Panc1 (cell line): Measurements from ENCODE around the gene GRK6. TPM values are rescaled to one million over a fixed set of nuclear protein-coding genes. Genes with fewer than 3 reads are reported as not detected.

ENCODE experiments used
- ATAC-seq: fragments of 200-7000 bp; cut with Tn5 transposase; 2 replicates; pipeline ENCODE4 v1.9.1; 2020; ENCODE audit warnings: mild to moderate bottlenecking, moderate library complexity
- BruUV-seq: library from RNA; stranded (reverse); fragments of 400-500 nt; replicated peaks from 2 replicates; lab custom pipeline; 2021; lab: Mats Ljungman, UMichigan
- CTCF ChIA-PET: fragments of 300-600 bp; sonication (Branson Sonifier 250); formaldehyde crosslinking; loops from one replicate; lab custom pipeline; 2022; ENCODE audit warnings: antibody characterized with exemption; lab: Charles Lee
- POLR2A ChIA-PET: fragments of 300-600 bp; sonication (Branson Sonifier 250); formaldehyde crosslinking; loops from one replicate; lab custom pipeline; 2022; ENCODE audit warnings: antibody characterized with exemption; lab: Charles Lee
- DNase-seq: peaks from one replicate; pipeline ENCODE4 v3.0.0-alpha.2; 2010; ENCODE audit warnings: low read depth, low spot score
- H3K27ac ChIP-seq: 2 replicates; pipeline ENCODE4 v1.5.1; 2011; ENCODE audit warnings: mild to moderate bottlenecking, low read length, inconsistent platforms
- H3K27me3 ChIP-seq: fragments of 200-500 bp; sonication (Bioruptor generic); 2 replicates; pipeline ENCODE4 v1.6.0; 2014; ENCODE audit warnings: low read length, inconsistent platforms; ENCODE audit not compliant: control insufficient read depth, insufficient read depth
- H3K36me3 ChIP-seq: fragments of 200-500 bp; sonication (Bioruptor generic); 2 replicates; pipeline ENCODE4 v1.5.1; 2014; ENCODE audit warnings: inconsistent platforms, mild to moderate bottlenecking, low read length, moderate library complexity; ENCODE audit not compliant: control insufficient read depth, insufficient read depth
- H3K4me1 ChIP-seq: 2 replicates; pipeline ENCODE4 v1.5.1; 2011; ENCODE audit warnings: inconsistent platforms, mild to moderate bottlenecking, low read length, moderate library complexity; ENCODE audit not compliant: control insufficient read depth, insufficient read depth
- H3K4me3 ChIP-seq, 2 experiments: 2 replicates each; pipeline ENCODE4 v1.5.1; 2011 to 2012; ENCODE audit warnings: low read depth in 2 of 2, low read length in 2 of 2, mild to moderate bottlenecking in 2 of 2, inconsistent platforms in 1 of 2, moderate library complexity in 1 of 2
- H3K9me3 ChIP-seq: fragments of 200-500 bp; sonication (Bioruptor generic); 2 replicates; pipeline ENCODE4 v1.5.1; 2014; ENCODE audit warnings: low read depth, mild to moderate bottlenecking, inconsistent platforms, low read length, moderate library complexity; ENCODE audit not compliant: control insufficient read depth, insufficient read depth
- CTCF ChIP-seq: fragments of 450-650 bp; IDR thresholded peaks from 2 replicates; pipeline ENCODE4 v1.5.1; 2017; ENCODE audit warnings: mild to moderate bottlenecking
- POLR2AphosphoS5 ChIP-seq: IDR thresholded peaks from 2 replicates; pipeline ENCODE4 v1.6.1; 2012; ENCODE audit warnings: mild to moderate bottlenecking, low read depth, low read length, moderate library complexity
- SIN3A ChIP-seq: IDR thresholded peaks from 2 replicates; pipeline ENCODE4 v1.6.1; 2012; ENCODE audit warnings: low read depth, mild to moderate bottlenecking, low read length, moderate library complexity, borderline replicate concordance; ENCODE audit not compliant: insufficient read depth
- TCF7L2 ChIP-seq: IDR thresholded peaks from 2 replicates; pipeline ENCODE4 v1.6.1; 2011; ENCODE audit warnings: mild to moderate bottlenecking, low read depth, low read length, inconsistent platforms
- in situ Hi-C: cut with HindIII; loops from 2 replicates; pipeline ENCODE4 v1.10.0; 2016; ENCODE audit warnings: low sequenced_read_pairs, low pct_unique_long_range_greater_than_20kb
- intact Hi-C: fragments of 100-400 bp; cut with micrococcal nuclease; formaldehyde crosslinking; loops from one replicate; pipeline ENCODE4 v1.10.0; 2022; ENCODE audit not compliant: unreplicated experiment
- total RNA-seq: library from RNA; stranded (reverse); gene quantifications from one replicate; pipeline ENCODE4 v1.2.1, GENCODE V29; 2021; ENCODE audit not compliant: unreplicated experiment
- TF ChIP-seq, protein P1 (sequence below), 2 experiments: IDR thresholded peaks; 2 replicates each; pipeline ENCODE4 v1.6.1; 2011 to 2012; ENCODE audit warnings: low read depth in 2 of 2, control low read depth in 1 of 2, low read length in 1 of 2, mild to moderate bottlenecking in 1 of 2, moderate library complexity in 1 of 2; ENCODE audit not compliant: insufficient read depth in 1 of 2

GRK6 gene
- total RNA-seq, 1 experiment from 2014 or later = 56.1 TPM

GRCh38 chr5:177437623-177438022, 11.1 kb downstream of the GRK6 start:
- H3K27me3 ChIP-seq = no peaks in the 10 kb centered on the region
- DNase-seq (no peak), ATAC-seq (no peak)
- no peak overlapping the region for H3K4me3 ChIP-seq
- TF ChIP-seq POLR2AphosphoS5 (no peak), CTCF (no peak), SIN3A (no peak), TCF7L2 (no peak)
- TF ChIP-seq, protein P1, sequence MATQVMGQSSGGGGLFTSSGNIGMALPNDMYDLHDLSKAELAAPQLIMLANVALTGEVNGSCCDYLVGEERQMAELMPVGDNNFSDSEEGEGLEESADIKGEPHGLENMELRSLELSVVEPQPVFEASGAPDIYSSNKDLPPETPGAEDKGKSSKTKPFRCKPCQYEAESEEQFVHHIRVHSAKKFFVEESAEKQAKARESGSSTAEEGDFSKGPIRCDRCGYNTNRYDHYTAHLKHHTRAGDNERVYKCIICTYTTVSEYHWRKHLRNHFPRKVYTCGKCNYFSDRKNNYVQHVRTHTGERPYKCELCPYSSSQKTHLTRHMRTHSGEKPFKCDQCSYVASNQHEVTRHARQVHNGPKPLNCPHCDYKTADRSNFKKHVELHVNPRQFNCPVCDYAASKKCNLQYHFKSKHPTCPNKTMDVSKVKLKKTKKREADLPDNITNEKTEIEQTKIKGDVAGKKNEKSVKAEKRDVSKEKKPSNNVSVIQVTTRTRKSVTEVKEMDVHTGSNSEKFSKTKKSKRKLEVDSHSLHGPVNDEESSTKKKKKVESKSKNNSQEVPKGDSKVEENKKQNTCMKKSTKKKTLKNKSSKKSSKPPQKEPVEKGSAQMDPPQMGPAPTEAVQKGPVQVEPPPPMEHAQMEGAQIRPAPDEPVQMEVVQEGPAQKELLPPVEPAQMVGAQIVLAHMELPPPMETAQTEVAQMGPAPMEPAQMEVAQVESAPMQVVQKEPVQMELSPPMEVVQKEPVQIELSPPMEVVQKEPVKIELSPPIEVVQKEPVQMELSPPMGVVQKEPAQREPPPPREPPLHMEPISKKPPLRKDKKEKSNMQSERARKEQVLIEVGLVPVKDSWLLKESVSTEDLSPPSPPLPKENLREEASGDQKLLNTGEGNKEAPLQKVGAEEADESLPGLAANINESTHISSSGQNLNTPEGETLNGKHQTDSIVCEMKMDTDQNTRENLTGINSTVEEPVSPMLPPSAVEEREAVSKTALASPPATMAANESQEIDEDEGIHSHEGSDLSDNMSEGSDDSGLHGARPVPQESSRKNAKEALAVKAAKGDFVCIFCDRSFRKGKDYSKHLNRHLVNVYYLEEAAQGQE (IDR thresholded peaks at IDR 0.05; ENCODE audit: insufficient read depth in 1 of 2, low read depth in 2 of 2, low read length in 1 of 2) = no peak
- no TSS peak for BruUV-seq
- H3K9me3 ChIP-seq = no peaks in the 10 kb centered on the region
- no peaks in the 10 kb centered on the region for H3K4me1 ChIP-seq
- POLR2A ChIA-PET = no interaction called here
- intact Hi-C loops (no loop called here), in situ Hi-C loops (no loop called here)
- H3K27ac ChIP-seq = no peak overlapping the region
- no peaks in the 10 kb centered on the region for H3K36me3 ChIP-seq
- CTCF ChIA-PET = no interaction called here

- Histone ChIP-seq H3K36me3 (no peaks in the 10 kb centered on the region), H3K27ac (no peak overlapping the region), H3K27me3 (no peaks in the 10 kb centered on the region), H3K4me1 (no peaks in the 10 kb centered on the region), H3K9me3 (no peaks in the 10 kb centered on the region), H3K4me3 (no peak overlapping the region)
- DNase-seq (no peak), ATAC-seq (no peak)
- BruUV-seq = TSS peak; percentile 50
- intact Hi-C loops (no loop called here), in situ Hi-C loops (no loop called here)
- CTCF ChIA-PET = no interaction called here
- POLR2A ChIA-PET = no interaction called here
- TF ChIP-seq SIN3A (no peak), POLR2AphosphoS5 (0 out of 2 replicates have a peak, but pooled peaks have one; percentile 36)
- TF ChIP-seq, protein P1 (IDR thresholded peaks at IDR 0.05; ENCODE audit: insufficient read depth in 1 of 2, low read depth in 2 of 2, low read length in 1 of 2) = no peak
These were observed 12.0 kb downstream of the GRK6 start for GRCh38 chr5:177438468-177438867.
